GM19438 (cell line): Measurements from ENCODE around the gene ADRM1.
A peak's percentile ranks its signal among the peaks of the same experiment; 100 is the strongest.

ENCODE experiments used
- ATAC-seq: cut with Tn5 transposase; IDR thresholded peaks from one replicate; pipeline ENCODE4 v1.9.1; 2021; ENCODE audit warnings: low read depth; ENCODE audit not compliant: unreplicated experiment

The ADRM1 gene

DNA sequence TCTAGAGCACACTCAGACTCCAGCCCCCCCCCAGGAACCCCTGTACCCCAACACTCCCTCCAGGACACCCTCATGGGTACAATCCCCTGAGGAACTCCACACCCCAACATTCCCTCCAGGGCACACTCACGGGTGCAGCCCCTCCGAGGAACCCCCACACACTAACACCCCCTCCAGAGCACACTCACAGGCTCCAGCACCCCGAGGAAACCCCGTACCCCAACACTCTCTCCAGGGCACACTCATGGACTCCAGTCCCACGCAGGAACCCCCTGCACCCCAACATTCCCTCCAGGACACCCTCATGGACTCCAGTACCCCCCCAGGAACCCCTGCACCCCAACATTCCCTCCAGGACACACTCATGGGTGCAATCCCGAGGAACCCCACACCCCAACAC lies 32.7 kb downstream of the ADRM1 start:
- ATAC-seq, result no peak

DNA sequence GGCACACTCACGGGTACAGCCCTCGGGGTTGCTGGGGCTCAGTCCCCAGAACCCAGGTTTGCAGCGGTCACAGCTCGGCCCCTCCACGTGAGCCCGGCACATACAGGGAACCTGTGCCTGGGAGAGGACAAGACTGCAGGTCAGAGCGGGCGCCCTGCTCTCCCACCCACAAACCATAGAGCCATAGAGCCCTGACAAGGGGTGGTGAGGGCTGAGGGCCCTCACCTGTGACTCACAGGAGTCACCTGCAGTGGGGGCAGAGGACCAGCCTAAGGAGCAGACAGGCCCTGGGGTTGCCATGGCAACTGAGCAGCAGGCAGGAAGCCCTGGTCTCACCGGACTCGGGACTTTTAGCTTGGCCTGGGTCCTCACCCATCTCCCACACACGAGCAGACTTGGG lies 33.5 kb downstream of the ADRM1 start:
- no peak for ATAC-seq

DNA sequence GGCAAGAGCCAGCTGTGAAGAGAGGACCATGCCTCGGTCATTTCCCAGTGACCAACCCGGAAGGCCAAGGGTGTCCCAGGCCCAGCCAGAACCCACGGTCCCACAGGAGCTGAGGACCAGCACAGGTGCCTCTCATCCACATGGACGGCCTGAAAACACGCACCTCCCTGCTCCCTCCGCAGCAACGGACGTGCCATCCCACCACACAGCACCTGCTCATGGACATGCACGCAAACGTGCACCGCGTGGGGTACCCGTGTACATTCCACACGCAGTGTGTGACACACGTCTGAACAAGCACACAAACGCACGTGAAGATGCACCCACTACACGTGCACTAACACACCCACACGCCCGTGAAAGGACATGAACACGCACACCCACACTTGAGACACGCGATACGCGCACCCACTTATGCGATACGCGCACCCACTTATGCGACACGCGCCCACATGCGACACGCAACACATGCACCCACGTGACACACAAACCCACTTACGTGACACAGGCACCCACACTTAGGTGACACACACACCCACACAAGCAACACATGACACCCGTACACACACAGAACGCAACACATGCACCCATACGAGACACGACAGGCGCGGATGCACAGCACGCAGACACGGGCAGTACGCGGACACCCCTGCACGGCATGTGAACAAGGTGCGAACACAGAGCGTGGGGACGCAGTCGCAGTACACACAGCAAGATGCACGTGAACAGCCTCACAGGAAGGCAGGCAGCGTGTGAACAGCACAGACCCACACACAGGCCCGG lies 34.2 kb downstream of the ADRM1 start:
- ATAC-seq, result no peak

- no peak for ATAC-seq
Observed at GRCh38 chr20:62337558-62338293, 34.9 kb downstream of the ADRM1 start.

DNA sequence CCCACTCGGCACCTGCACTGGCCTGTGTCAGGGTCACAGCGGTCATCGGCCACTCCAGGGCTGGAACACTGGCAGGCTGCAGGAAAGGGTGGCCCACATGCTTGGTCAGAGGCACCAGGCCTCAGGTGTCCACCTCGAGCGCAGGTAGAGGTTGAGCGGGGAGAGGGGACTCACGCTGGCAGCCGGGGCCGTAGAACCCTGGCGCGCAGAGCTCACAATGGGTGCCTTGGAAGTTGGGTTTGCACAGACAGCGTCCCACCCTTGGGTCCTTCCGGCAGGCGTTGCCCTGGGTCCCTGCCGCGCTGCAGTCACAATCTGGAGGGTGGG lies 35.5 kb downstream of the ADRM1 start:
- ATAC-seq, result no peak

GRCh38 chr20:62339647-62340062 lies 36.9 kb downstream of the ADRM1 start:
- peak; percentile 78 for ATAC-seq

DNA sequence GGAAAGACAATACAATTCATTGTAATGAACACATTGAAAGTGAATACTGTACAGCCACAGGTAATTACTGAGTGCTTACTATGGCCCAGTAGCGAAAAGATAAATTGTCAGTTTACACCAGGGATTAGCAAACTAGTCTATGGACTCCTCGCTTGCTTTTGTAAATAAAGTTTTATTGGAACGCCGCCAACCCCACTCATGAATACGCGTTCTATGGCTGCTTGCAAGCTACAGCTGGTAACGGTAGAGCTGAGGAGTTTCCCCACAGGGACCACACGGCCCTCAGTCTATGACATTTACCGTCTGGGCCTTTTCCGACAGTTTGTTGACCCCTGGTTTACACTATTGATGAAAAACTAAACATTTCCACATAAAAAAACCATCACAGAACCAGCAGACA lies 40.1 kb downstream of the ADRM1 start:
- no peak for ATAC-seq

DNA sequence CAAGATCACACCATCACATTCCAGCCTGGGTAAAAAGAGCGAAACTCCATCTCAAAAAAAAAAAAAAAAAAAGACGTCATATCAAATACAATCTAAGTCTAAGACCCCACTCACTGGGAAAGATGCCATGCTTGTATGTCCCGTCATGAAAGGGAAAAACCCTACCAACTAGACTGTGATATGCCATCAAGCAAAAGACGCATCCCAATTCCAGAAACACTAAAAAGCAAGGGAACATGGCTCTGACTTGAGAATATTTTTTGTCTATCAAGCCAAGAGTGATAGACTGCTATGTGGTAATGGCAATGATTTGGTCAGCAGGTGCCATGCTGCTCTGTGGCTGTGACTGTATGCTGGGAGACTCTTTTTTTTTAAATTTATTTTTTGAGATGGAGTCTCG lies 41.3 kb downstream of the ADRM1 start:
- no peak for ATAC-seq

GRCh38 chr20:62344782-62345181 lies 42.0 kb downstream of the ADRM1 start:
- no peak for ATAC-seq

- no peak for ATAC-seq
Observed at GRCh38 chr20:62345681-62346370, 43.0 kb downstream of the ADRM1 start.

- no peak for ATAC-seq
Observed at GRCh38 chr20:62346398-62347150, 43.8 kb downstream of the ADRM1 start.

GRCh38 chr20:62347151-62347404 lies 44.3 kb downstream of the ADRM1 start:
- ATAC-seq, result no peak

GRCh38 chr20:62347445-62347844 lies 44.6 kb downstream of the ADRM1 start:
- ATAC-seq, result no peak

GRCh38 chr20:62348604-62349003 lies 45.8 kb downstream of the ADRM1 start:
- no peak for ATAC-seq

- no peak for ATAC-seq
Observed at GRCh38 chr20:62349556-62350097, 46.8 kb downstream of the ADRM1 start.

- ATAC-seq, result no peak
Observed at GRCh38 chr20:62350098-62350628, 47.4 kb downstream of the ADRM1 start.

DNA sequence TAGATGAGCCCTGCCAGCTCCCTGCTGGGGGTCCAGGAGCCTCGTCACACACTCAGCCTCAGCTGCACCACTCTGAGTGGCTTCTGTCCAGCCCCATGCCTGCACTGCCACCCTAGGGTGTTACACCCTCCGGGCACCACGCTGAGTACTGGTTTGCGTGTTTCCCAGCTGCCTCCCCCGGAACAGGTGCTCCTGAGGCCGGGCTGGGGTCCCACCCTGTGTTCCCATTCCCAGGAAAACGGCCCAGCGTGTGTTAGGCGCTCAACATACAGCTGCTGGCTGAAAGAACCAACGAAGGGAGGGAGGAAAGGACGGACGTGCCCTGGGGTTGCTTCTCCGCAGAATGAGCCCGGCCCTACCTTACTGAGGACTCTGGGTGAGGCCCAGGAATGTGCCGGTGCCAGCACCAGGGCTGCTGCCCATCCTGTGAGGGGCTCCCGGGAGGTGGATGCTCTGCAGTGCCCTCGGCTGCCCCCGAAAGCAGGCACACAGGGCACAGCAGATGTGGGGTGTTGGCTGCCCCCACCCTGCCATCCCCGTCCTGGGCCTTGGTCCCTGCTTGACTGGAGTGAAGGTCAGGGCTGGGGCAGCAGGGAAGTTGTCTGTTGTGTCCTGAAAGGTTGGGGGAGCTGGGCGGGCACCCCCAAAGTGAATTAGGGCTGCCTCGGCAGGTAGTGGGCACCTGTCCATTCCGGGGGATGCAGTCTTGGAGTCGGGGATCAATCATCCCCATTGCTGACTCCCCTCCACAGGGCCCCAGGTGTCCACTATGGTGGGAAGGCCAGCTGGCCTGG lies 48.0 kb downstream of the ADRM1 start:
- no peak for ATAC-seq

DNA sequence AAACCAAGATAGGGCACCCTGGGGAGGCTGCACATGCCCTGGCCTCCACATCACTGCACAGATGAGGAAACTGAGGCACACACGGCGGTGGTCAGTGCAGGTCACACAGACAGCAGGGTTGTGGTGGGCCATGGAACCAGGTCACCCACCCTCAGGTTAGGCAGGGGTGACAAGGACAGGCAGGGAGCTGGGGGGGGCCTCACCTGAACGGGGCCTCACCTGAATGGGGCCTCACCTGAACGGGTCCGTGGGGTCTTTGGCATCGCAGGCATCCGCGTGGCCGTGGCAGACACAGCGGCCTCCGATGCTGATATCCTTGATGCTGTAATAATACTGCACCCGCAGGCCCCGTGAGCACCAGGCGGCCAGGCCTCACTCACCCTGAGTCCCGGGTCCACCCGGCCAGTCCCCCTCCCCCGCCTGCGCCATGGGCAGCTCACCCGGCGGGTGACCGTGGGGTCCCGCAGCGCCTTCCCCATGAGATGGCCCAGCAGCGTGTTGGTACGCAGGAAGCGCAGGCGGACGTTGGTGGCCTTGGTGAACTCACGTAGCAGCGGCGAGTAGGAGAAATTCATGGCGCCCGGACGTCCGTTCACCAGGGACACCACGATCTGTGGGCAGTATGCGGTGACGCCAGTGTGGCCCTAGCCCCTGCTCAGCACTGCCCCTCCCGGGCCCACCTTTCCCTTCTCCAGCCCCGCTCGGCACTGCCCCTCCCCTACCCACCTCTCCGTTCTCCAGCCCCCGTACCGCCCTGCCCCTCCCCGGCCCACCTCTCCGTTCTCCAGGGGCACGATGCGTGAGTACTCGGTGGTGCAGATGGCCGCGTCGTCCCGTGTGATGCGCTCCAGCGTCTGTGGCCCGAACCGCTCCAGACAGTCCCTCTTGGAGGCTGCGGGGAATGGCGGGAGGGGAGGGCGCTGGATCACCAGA lies 48.9 kb downstream of the ADRM1 start:
- no peak for ATAC-seq
